Heart left ventricle (tissue), 13 donors: ENCODE data around the gene ZNF500.

ENCODE experiments used
- POLR2A ChIP-seq, 2 donors: fragments of 450-650 bp; IDR thresholded peaks; one replicate each; pipeline ENCODE4 v1.6.1; 2017; ENCODE audit warnings: antibody characterized with exemption in 2 of 2, mild to moderate bottlenecking in 2 of 2, moderate library complexity in 2 of 2
- TF ChIP-seq, protein P1 (sequence below), 12 donors: fragments of 200-600 bp; sonication (generic) in 4 of 12; IDR thresholded peaks; one replicate each; pipeline versions ENCODE4 v1.5.0 to v1.8.0; 2018 to 2022; ENCODE audit warnings: antibody characterized with exemption in 12 of 12, mild to moderate bottlenecking in 5 of 12
- donor health status: ischemic (EF 13 %, LVEDD 7.1; RV severe dilation, severe dysfunction).
- donor health status: DM: no; HTN: yes; CAD: no.
- donor health status: DM: no; HTN: no; CAD: no.
- donor health status: ischemic (EF 25% LVEDD 6.9; RV normal size, moderate dysfunction).
- donor health status: ischemic (EF 25% LVEDD 5.7; RV mildly dilated, moderate dysfunction).
- donor health status: ischemic (EF 35%, LVEDD 5.7; RV mildly dilated, moderate dysfunction).
- donor health status: nonischemic (EF 11% LVEDD 7.7; RV severe dilation, severe dysfunction).
- donor health status: DM: yes; HTN: yes; CAD: no.
- donor health status: PGD.
- donor health status: ischemic (EF 29% LVEDD 5.4; RV normal size, mild dysfunction).
- donor health status: nonischemic (EF 23%, LVEDD 6.1; RV moderate dilation, normal function).

DNA sequence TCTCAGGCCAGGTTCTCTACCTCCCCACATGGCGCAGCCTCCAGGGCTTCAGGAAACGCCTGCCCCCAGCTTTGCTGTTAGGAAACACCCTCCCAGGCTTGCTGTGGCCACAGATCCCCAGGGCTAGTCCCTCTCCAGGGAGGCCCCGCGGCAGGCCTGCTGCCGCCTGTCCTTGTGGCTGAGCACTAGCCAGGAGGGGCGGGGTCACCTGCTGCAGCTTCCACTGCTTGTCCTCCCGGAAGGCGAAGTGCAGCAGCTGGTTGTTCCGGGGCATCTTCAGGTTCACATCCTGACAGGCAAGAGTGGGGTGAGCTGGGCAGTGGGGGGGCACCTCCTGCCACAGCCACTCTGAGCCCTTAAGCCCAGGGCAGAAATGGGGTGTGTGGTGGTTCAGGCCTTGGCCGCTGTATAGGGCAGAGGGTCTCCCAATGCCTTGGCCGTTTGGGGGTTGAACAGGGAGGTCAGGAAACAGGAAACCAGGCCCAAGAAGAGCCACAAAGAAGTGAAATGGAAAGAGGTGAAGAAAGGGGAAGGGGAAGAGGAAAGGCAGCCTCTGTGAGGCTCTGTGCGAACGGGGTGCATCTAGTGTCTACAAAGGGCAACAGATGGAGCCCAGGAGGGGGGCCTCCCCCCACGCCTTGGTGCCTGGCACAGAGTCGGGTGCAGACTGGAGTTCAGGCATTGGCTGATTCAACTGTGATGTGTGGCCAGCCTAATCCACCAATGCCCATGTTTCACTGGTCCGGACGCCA, 33.5 kb upstream of the ZNF500 start:
- TF ChIP-seq, protein P1, sequence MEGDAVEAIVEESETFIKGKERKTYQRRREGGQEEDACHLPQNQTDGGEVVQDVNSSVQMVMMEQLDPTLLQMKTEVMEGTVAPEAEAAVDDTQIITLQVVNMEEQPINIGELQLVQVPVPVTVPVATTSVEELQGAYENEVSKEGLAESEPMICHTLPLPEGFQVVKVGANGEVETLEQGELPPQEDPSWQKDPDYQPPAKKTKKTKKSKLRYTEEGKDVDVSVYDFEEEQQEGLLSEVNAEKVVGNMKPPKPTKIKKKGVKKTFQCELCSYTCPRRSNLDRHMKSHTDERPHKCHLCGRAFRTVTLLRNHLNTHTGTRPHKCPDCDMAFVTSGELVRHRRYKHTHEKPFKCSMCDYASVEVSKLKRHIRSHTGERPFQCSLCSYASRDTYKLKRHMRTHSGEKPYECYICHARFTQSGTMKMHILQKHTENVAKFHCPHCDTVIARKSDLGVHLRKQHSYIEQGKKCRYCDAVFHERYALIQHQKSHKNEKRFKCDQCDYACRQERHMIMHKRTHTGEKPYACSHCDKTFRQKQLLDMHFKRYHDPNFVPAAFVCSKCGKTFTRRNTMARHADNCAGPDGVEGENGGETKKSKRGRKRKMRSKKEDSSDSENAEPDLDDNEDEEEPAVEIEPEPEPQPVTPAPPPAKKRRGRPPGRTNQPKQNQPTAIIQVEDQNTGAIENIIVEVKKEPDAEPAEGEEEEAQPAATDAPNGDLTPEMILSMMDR (IDR thresholded peaks at IDR 0.05), result no peak
- TF ChIP-seq POLR2A (IDR thresholded peaks at IDR 0.05), result no peak
